RWPE1 (cell line): ENCODE results near the gene OR1S2.

Experiments used
- CTCF ChIA-PET: fragments of 350-600 bp; sonication (Branson Sonifier 250); formaldehyde crosslinking; extraction: SDS; loops from one replicate; lab custom pipeline; 2021; lab: Yijun Ruan, JAX
- POLR2A ChIA-PET: fragments of 400-600 bp; formaldehyde crosslinking; extraction: SDS; loops from one replicate; lab custom pipeline; 2020; ENCODE audit warnings: antibody characterized with exemption; ENCODE audit not compliant: low non-redundant PET; lab: Yijun Ruan, JAX
- DNase-seq: peaks from one replicate; pipeline ENCODE4 v3.0.0; 2012; ENCODE audit warnings: low spot score
- H3K27ac ChIP-seq: fragments of 450-650 bp; 2 replicates; pipeline ENCODE4 v1.5.1; 2017
- TF ChIP-seq, protein P1 (sequence below): fragments of 450-650 bp; conservative IDR thresholded peaks from 2 replicates; pipeline ENCODE4 v1.5.1; 2017; ENCODE audit warnings: low read depth, mild to moderate bottlenecking

Gene OR1S2

DNA sequence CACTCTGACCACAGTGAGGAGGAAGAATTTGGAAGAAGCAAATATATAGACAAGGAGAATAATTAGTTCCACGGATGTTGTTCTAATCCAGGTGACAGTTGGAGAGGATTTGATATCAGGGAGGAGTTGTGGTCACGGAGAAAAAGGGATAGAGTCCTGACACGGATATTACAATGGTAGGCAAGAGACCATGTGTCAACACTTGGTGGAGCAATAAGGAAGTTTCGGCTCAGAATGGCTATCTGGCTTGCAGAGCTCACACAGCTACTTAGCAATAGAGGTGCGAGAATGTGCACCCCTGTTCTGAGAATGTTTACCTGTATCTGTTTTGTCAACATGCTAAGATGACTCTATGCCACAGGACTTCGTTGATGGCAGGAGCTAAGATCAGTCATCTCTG is 25.5 kb downstream of the OR1S2 start:
- no peak overlapping the region for H3K27ac ChIP-seq
- DNase-seq: no peak
- CTCF ChIA-PET: no interaction called here

DNA sequence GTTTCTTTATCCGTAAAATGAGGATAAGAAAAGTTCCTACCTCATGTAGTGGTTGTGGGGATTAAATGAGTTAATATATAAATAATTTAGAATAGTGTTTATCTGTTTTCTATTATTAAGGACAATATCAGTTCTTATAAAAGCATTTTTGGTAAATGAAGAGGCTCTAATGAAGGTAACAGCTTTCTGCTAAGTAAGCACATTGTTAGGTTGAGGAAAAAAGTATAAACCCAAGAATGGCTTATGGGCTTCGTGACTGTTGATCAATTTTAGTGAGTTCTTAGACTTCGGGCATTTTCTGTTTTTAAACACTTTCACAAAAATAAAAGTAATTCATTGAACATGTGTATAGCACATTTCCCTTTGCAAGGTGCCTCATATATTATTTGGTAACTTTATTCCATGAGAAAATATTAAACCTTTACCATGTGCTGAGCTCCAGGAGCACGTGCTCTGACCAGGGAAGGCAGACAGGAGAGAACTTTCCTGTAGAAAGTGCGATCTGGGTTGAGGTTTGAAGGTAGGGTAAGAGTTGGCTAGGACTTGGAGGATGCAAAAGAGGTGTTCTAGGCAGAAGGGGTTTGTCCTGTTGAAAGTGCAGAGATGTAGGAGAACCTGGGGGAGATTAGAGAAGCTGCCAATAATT is 26.4 kb downstream of the OR1S2 start:
- DNase-seq: no peak
- H3K27ac ChIP-seq: no peak overlapping the region
- ChIA-PET CTCF (no interaction called here), POLR2A (no interaction called here)
- TF ChIP-seq, protein P1, sequence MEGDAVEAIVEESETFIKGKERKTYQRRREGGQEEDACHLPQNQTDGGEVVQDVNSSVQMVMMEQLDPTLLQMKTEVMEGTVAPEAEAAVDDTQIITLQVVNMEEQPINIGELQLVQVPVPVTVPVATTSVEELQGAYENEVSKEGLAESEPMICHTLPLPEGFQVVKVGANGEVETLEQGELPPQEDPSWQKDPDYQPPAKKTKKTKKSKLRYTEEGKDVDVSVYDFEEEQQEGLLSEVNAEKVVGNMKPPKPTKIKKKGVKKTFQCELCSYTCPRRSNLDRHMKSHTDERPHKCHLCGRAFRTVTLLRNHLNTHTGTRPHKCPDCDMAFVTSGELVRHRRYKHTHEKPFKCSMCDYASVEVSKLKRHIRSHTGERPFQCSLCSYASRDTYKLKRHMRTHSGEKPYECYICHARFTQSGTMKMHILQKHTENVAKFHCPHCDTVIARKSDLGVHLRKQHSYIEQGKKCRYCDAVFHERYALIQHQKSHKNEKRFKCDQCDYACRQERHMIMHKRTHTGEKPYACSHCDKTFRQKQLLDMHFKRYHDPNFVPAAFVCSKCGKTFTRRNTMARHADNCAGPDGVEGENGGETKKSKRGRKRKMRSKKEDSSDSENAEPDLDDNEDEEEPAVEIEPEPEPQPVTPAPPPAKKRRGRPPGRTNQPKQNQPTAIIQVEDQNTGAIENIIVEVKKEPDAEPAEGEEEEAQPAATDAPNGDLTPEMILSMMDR: no peak

More for the DNA sequence above, 25.5 kb downstream of the OR1S2 start:
- TF ChIP-seq, protein P1: no peak
- POLR2A ChIA-PET: no interaction called here

DNA sequence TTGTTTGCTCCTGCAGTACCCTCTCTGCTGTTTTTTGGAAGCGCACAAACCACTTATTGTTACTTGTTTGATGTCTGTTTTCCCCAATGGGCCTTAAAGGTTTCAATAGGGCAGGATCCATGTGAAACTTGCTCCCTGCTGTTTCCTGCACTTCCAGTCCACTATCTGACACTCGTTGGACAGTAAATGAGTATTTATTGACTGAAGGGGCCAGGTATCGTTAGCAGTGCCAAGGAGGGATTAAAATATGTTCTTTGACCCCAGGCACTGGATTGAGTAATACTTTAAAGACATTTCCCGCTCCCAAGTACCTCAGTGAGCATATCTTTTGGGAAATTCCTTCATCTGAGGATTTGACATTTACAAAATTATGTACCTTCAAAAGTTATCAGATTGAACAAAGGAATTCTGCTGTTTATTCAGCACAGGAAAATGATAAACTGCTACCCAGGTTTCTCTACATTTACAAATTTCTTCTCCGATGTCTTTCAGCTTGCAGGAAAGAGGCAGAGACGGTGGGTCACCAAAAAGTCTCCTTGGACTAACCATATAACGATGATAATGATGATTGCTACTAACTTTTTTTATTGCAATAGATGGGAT is 38.3 kb downstream of the OR1S2 start:
- H3K27ac ChIP-seq: no peak overlapping the region
- CTCF ChIA-PET: no interaction called here
- POLR2A ChIA-PET: no interaction called here
- TF ChIP-seq, protein P1: no peak
- DNase-seq: no peak

DNA sequence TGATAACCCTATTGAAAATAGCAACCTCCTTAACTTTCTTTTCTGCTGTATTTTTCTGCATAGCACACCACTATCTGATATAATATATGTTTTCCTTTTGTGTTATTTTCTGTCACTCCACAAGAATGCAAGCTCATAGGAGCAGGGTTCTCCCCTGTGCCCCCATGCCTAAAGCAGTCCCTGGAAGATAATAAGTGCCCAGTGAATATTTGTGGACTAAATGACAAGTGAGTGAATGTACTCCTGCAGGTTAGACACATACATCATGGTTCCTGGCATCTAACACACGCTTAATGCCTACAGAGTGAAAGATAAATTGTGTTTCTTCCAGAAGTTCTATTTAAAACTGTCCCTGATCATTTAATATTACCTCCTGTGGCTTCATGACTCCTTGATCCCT is 39.0 kb downstream of the OR1S2 start:
- H3K27ac ChIP-seq: no peak overlapping the region
- TF ChIP-seq, protein P1: no peak
- CTCF ChIA-PET: no interaction called here
- POLR2A ChIA-PET: no interaction called here
- no peak for DNase-seq

DNA sequence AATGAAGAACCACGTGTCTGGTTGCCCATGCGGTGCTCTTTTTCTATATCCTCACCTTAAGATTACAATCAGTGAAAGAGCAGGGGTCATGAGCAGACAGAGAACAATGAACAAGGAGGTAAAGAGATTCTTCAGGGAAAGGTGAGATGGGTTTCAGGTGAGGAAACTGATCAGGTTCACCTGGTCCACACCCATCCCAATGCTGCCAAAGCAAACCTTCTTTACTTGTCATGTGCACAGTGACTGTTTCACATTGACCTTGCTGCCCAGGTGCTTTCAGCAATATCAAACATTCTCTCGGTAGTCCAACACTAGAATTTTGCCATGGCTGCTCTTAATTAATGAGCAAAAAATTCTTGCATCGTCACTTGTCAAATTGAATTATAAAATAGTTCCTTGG is 39.6 kb downstream of the OR1S2 start:
- TF ChIP-seq, protein P1: no peak
- ChIA-PET POLR2A (no interaction called here), CTCF (no interaction called here)
- H3K27ac ChIP-seq: no peak overlapping the region
- no peak for DNase-seq
